ENCODE data around the gene NIN. TPM values are rescaled to one million over a fixed set of nuclear protein-coding genes. Genes with fewer than 3 reads are reported as not detected.

NIN gene
- total RNA-seq, 4 donors from 2014 or later, result 16.2 to 49.3 (median 29.2) TPM

GRCh38 chr14:50791201-50791600 is 39.8 kb downstream of the NIN start:
- Histone ChIP-seq H3K4me3 (peak overlapping the region in 1 of 4 donors; percentile 43), H3K9me3 (no peaks in the 10 kb centered on the region), H3K4me1 (peaks cover 41 to 43% of the 10 kb centered on the region in 2 donors), H3K27me3 (no peaks in the 10 kb centered on the region), H3K27ac (peak overlapping the region in 2 of 4 donors; percentile 74 to 82), H3K36me3 (no peaks in the 10 kb centered on the region)
- ATAC-seq, result no peak
- TF ChIP-seq POLR2A (IDR thresholded peaks at IDR 0.05) (no peak), CTCF (IDR thresholded peaks at IDR 0.05 in 4 of 5, conservative IDR thresholded peaks at IDR 0.05 in 1 of 5) (no peak)
- in situ Hi-C loops (cut with MboI; ENCODE audit: low sequenced_read_pairs in 4 of 4), result loop anchor here in 2 of 4 donors (25.0 kb wide), 1 partner anchor 479 kb away; the partner anchor contains the start of genes DMAC2L (in 2 of the 2) and L2HGDH (in 2 of the 2)
- intact Hi-C loops (cut with DNase I; ENCODE audit: low total_unique reads), result loop anchor here (5.0 kb wide), 2 partner anchors 41 to 71 kb away; partner anchors contain the start of gene NIN
- DNase-seq, result no peak

GRCh38 chr14:50790589-50790988 is 40.4 kb downstream of the NIN start:
- intact Hi-C loops (cut with DNase I; ENCODE audit: low total_unique reads), result loop anchor here (5.0 kb wide), 2 partner anchors 42 to 72 kb away; partner anchors contain the start of gene NIN
- H3K36me3 ChIP-seq, result no peaks in the 10 kb centered on the region
- ATAC-seq, result no peak
- H3K4me1 ChIP-seq, result peaks cover 40 to 47% of the 10 kb centered on the region in 2 donors
- DNase-seq, result no peak
- peak overlapping the region in 3 of 4 donors; percentile 2 to 82 (median 74) for H3K27ac ChIP-seq
- no peaks in the 10 kb centered on the region for H3K27me3 ChIP-seq
- peak overlapping the region in 1 of 4 donors; percentile 43 for H3K4me3 ChIP-seq
- no peaks in the 10 kb centered on the region for H3K9me3 ChIP-seq
- in situ Hi-C loops (cut with MboI; ENCODE audit: low sequenced_read_pairs in 4 of 4), result loop anchor here in 2 of 4 donors (25.0 kb wide), 1 partner anchor 478 kb away; the partner anchor contains the start of genes DMAC2L (in 2 of the 2) and L2HGDH (in 2 of the 2)
- TF ChIP-seq POLR2A (IDR thresholded peaks at IDR 0.05) (no peak), CTCF (IDR thresholded peaks at IDR 0.05 in 4 of 5, conservative IDR thresholded peaks at IDR 0.05 in 1 of 5) (no peak)

GRCh38 chr14:50786751-50787464 is 44.1 kb downstream of the NIN start:
- DNase-seq (no peak), ATAC-seq (no peak)
- peak overlapping the region in 3 of 4 donors; percentile 17 to 43 (median 18) for H3K27ac ChIP-seq
- peaks cover 19 to 28% of the 10 kb centered on the region in 2 donors for H3K4me1 ChIP-seq
- no peak overlapping the region for H3K4me3 ChIP-seq
- no peak for TF ChIP-seq POLR2A (IDR thresholded peaks at IDR 0.05)
- TF ChIP-seq CTCF (IDR thresholded peaks at IDR 0.05 in 4 of 5, conservative IDR thresholded peaks at IDR 0.05 in 1 of 5), result no peak
- intact Hi-C loops (cut with DNase I; ENCODE audit: low total_unique reads), result no loop called here
- H3K36me3 ChIP-seq, result no peaks in the 10 kb centered on the region
- H3K9me3 ChIP-seq, result no peaks in the 10 kb centered on the region
- H3K27me3 ChIP-seq, result no peaks in the 10 kb centered on the region
- in situ Hi-C loops (cut with MboI; ENCODE audit: low sequenced_read_pairs in 4 of 4), result loop anchor here in 3 of 4 donors (10.0 to 25.0 kb wide), 2 partner anchors 68 to 475 kb away; partner anchors contain the start of genes DMAC2L (in 2 of the 3) and L2HGDH (in 2 of the 3)

GRCh38 chr14:50785457-50786063 is 45.4 kb downstream of the NIN start:
- Histone ChIP-seq H3K27ac (no peak overlapping the region), H3K27me3 (no peaks in the 10 kb centered on the region), H3K9me3 (no peaks in the 10 kb centered on the region), H3K36me3 (no peaks in the 10 kb centered on the region), H3K4me1 (peaks cover 13 to 24% of the 10 kb centered on the region in 2 donors), H3K4me3 (no peak overlapping the region)
- ATAC-seq (no peak), DNase-seq (no peak)
- intact Hi-C loops (cut with DNase I; ENCODE audit: low total_unique reads) (no loop called here), in situ Hi-C loops (cut with MboI; ENCODE audit: low sequenced_read_pairs in 4 of 4) (loop anchor here in 3 of 4 donors (10.0 to 25.0 kb wide), 2 partner anchors 69 to 473 kb away; partner anchors contain the start of genes DMAC2L (in 2 of the 3) and L2HGDH (in 2 of the 3))
- TF ChIP-seq CTCF (IDR thresholded peaks at IDR 0.05 in 4 of 5, conservative IDR thresholded peaks at IDR 0.05 in 1 of 5) (no peak), POLR2A (IDR thresholded peaks at IDR 0.05) (no peak)
